Endothelial cell (in vitro differentiated cells): ENCODE data around the gene CFAP97D1. TPM values are rescaled to one million over a fixed set of nuclear protein-coding genes. Genes with fewer than 3 reads are reported as not detected.

Experiments
- DNase-seq: peaks from one replicate; pipeline ENCODE4 v3.0.0; 2021; ENCODE audit warnings: low spot score
- H3K27ac Mint-ChIP-seq: one replicate; pipeline ENCODE4 v1.8.0; 2021; ENCODE audit warnings: mixed read lengths, inconsistent platforms; ENCODE audit not compliant: unreplicated experiment
- H3K27me3 Mint-ChIP-seq: one replicate; pipeline ENCODE4 v1.8.0; 2021; ENCODE audit warnings: mild to moderate bottlenecking, moderate library complexity, mixed read lengths, inconsistent platforms; ENCODE audit not compliant: unreplicated experiment
- H3K36me3 Mint-ChIP-seq: one replicate; pipeline ENCODE4 v1.8.0; 2021; ENCODE audit warnings: mild to moderate bottlenecking, low read depth, mixed read lengths, inconsistent platforms; ENCODE audit not compliant: unreplicated experiment
- H3K4me1 Mint-ChIP-seq: one replicate; pipeline ENCODE4 v1.8.0; 2021; ENCODE audit warnings: mild to moderate bottlenecking, mixed read lengths, inconsistent platforms; ENCODE audit not compliant: unreplicated experiment
- H3K4me3 Mint-ChIP-seq: one replicate; pipeline ENCODE4 v1.8.0; 2021; ENCODE audit warnings: mild to moderate bottlenecking, mixed read lengths, inconsistent platforms; ENCODE audit not compliant: unreplicated experiment
- H3K9me3 Mint-ChIP-seq: one replicate; pipeline ENCODE4 v1.8.0; 2021; ENCODE audit warnings: mixed read lengths, inconsistent platforms; ENCODE audit not compliant: unreplicated experiment
- total RNA-seq: library from RNA; stranded (reverse); fragmentation: NEBNext Ultra II Directional; extraction: Animal tissue kit (Norgen Biotek cat#: 25700); gene quantifications from one replicate; pipeline ENCODE4 v1.2.1, GENCODE V29; 2021; ENCODE audit not compliant: unreplicated experiment
- TF ChIP-seq, protein P1 (sequence below): fragments of 200-600 bp; sonication (generic); IDR thresholded peaks from one replicate; pipeline ENCODE4 v1.5.0; 2021; ENCODE audit warnings: antibody characterized with exemption; ENCODE audit not compliant: unreplicated experiment

CFAP97D1 gene
- total RNA-seq, 1 donor from 2014 or later, result 0.10 TPM

DNA sequence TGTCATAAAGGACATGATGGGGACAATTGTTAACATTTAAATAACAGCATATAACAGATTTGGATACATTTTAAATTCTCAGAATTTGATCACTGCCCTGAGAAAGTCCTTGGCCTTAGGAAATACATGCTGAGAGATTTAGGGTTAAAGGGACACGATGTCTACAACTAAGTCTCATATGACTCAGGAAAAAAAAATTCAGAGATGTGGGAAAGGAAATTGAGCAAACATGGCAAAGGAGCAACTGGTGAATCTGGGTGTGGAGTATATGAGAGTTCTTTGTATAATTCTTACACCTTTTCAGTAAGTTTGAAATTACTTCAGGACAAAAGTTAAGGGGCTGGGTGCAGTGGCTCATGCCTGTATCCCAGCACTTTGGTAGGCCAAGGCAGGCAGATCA lies 34.5 kb downstream of the CFAP97D1 start:
- Mint-ChIP-seq H3K27ac (no peak overlapping the region), H3K36me3 (peaks cover 6% of the 10 kb centered on the region), H3K9me3 (no peaks in the 10 kb centered on the region), H3K27me3 (peaks cover 3% of the 10 kb centered on the region), H3K4me1 (peaks cover 13% of the 10 kb centered on the region), H3K4me3 (no peak overlapping the region)
- TF ChIP-seq, protein P1, sequence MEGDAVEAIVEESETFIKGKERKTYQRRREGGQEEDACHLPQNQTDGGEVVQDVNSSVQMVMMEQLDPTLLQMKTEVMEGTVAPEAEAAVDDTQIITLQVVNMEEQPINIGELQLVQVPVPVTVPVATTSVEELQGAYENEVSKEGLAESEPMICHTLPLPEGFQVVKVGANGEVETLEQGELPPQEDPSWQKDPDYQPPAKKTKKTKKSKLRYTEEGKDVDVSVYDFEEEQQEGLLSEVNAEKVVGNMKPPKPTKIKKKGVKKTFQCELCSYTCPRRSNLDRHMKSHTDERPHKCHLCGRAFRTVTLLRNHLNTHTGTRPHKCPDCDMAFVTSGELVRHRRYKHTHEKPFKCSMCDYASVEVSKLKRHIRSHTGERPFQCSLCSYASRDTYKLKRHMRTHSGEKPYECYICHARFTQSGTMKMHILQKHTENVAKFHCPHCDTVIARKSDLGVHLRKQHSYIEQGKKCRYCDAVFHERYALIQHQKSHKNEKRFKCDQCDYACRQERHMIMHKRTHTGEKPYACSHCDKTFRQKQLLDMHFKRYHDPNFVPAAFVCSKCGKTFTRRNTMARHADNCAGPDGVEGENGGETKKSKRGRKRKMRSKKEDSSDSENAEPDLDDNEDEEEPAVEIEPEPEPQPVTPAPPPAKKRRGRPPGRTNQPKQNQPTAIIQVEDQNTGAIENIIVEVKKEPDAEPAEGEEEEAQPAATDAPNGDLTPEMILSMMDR, result no peak
- no peak for DNase-seq

DNA sequence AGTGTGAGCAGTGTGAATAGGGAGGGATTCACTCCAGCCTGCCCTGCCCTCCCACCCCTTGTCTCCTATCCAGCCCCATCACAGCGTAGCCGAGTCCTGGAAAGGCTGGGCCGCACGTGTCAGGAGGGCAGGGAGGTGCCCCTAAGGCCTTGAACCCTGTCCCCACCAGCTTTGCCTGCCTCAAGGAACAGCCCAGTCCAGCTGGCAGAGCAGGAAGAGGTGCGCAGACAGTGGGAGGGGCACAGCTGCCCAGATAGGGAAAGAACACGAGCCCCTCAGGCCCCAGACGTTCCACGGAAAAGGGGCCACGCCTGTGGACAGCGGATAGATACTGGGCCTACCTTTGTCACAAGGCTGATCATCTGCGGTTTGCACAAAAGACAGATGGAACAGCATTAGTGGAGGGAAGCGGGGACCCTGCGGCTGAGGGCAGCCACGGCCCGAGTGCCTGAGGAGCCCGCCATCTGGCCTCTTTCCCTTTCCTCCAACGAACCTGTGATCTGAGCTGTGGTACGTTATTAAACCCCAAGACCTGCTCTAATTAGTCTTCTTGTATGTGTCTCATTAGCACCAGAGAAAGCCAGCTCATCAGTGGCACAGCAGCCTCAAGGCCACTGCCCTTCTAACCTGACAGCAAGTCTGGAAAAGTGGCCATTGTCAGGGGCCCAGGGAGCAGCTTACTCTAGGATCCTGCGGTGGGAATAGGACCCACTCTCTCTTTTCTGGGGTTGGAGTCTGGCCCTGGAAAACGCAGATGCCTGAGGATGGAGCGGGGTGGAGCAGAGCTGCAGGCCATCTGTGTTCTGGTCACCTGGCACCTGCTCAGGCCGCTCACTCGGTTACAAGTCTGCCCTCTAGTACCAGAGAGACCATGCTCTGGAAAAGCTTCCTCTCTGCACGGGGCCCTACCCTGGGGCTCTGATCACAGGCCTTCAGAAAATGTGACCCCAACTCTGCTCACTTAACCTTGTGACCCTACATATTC lies 36.4 kb downstream of the CFAP97D1 start:
- Mint-ChIP-seq H3K36me3 (peaks cover 6% of the 10 kb centered on the region), H3K9me3 (no peaks in the 10 kb centered on the region), H3K4me3 (no peak overlapping the region), H3K27ac (no peak overlapping the region), H3K4me1 (peaks cover 13% of the 10 kb centered on the region), H3K27me3 (peaks cover 5% of the 10 kb centered on the region)
- no peak for DNase-seq
- TF ChIP-seq, protein P1, result no peak

DNA sequence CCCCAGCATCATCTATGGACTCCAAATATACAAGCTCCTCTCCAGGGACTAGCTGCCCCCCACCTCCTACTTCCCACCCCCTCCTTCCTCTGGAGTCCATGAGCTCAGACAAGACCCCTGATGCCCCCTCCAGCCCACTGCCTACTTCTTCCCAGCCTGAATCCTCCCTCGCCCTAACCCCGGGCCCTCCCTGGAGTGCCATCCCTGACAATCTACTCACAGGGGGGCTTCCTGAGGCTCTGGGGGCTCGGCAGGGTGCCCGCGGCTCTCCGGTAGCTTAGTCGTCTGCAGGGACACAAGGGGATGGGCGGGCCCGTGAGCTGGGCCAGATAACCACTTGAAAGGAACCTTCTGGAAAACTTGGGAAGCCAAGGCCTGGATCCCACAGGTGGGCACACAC lies 37.6 kb downstream of the CFAP97D1 start:
- TF ChIP-seq, protein P1, result no peak
- DNase-seq, result no peak
- peaks cover 4% of the 10 kb centered on the region for H3K27me3 Mint-ChIP-seq
- H3K27ac Mint-ChIP-seq, result no peak overlapping the region
- peaks cover 13% of the 10 kb centered on the region for H3K4me1 Mint-ChIP-seq
- no peaks in the 10 kb centered on the region for H3K9me3 Mint-ChIP-seq
- H3K36me3 Mint-ChIP-seq, result peaks cover 6% of the 10 kb centered on the region
- no peak overlapping the region for H3K4me3 Mint-ChIP-seq

DNA sequence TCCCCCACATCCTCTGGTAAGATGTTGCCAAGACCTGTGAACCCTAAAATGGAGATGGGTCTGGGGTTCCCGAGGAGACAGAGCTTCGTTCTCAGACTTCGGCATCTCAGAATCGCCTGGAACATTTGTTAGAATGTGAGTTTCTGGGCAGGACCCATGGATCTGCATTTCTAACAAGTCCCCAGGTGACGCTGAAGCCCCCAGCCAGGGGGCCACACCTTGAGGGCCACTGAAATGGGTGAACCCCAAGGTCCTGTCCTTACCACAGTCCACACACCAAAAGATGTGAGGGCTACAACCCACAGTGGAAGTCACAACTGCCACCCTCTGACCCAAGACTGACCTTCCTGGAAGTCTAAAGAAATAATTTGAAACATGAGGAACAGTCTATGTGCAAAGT lies 38.7 kb downstream of the CFAP97D1 start:
- H3K4me1 Mint-ChIP-seq, result peaks cover 17% of the 10 kb centered on the region
- H3K36me3 Mint-ChIP-seq, result peaks cover 6% of the 10 kb centered on the region
- H3K27me3 Mint-ChIP-seq, result peaks cover 4% of the 10 kb centered on the region
- DNase-seq, result no peak
- H3K4me3 Mint-ChIP-seq, result no peak overlapping the region
- no peak overlapping the region for H3K27ac Mint-ChIP-seq
- H3K9me3 Mint-ChIP-seq, result no peaks in the 10 kb centered on the region
- TF ChIP-seq, protein P1, result no peak

DNA sequence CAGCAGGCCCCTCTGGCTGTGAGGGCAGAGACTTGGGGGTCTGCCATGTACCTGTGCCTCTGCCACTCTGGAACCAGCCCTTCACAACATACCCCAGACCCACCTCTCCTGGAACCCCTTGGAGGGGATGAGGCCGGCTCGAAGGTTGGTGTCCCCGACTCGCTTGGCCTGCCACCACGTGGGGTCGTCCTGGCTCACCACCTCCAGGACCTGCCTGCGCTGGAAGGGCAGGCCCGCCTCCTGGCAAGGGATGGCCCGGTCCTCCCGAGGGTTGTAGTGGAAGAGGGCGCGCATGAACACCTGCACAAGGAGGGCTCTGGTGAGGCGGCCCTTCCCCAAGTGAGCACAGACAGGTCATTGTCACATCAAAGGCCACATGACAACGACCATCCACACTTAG lies 40.5 kb downstream of the CFAP97D1 start:
- H3K4me1 Mint-ChIP-seq, result peaks cover 8% of the 10 kb centered on the region
- H3K36me3 Mint-ChIP-seq, result no peaks in the 10 kb centered on the region
- H3K4me3 Mint-ChIP-seq, result no peak overlapping the region
- H3K9me3 Mint-ChIP-seq, result no peaks in the 10 kb centered on the region
- peaks cover 6% of the 10 kb centered on the region for H3K27me3 Mint-ChIP-seq
- TF ChIP-seq, protein P1, result no peak
- no peak for DNase-seq
- no peak overlapping the region for H3K27ac Mint-ChIP-seq
